OCI-LY7 (cell line): ENCODE measurements around the gene ADD3. TPM values are rescaled to one million over a fixed set of nuclear protein-coding genes. Genes with fewer than 3 reads are reported as not detected.

Source experiments
- BruUV-seq: library from RNA; stranded (reverse); fragments of 400-500 nt; replicated peaks from 2 replicates; lab custom pipeline; 2021; lab: Mats Ljungman, UMichigan
- CTCF ChIA-PET: fragments of 300-600 bp; sonication (Branson Sonifier 250); formaldehyde crosslinking; loops from one replicate; lab custom pipeline; 2022; ENCODE audit warnings: antibody characterized with exemption; ENCODE audit not compliant: unreplicated experiment; lab: Charles Lee
- POLR2A ChIA-PET: fragments of 300-600 bp; sonication (Branson Sonifier 250); formaldehyde crosslinking; loops from one replicate; lab custom pipeline; 2022; ENCODE audit warnings: antibody characterized with exemption; lab: Charles Lee
- DNase-seq: peaks from one replicate; pipeline ENCODE4 v3.0.0-alpha.2; 2015; ENCODE audit warnings: low spot score
- H2AFZ ChIP-seq: fragments of 200-600 bp; sonication (generic), shearing (Covaris generic); 2 replicates; pipeline ENCODE4 v1.6.1; 2014; ENCODE audit warnings: mild to moderate bottlenecking, antibody characterized with exemption, low read length, moderate library complexity
- H3K27ac ChIP-seq: fragments of 200-600 bp; sonication (generic); 2 replicates; pipeline ENCODE4 v1.5.1; 2014; ENCODE audit warnings: mixed run types, low read depth, mild to moderate bottlenecking, moderate library complexity, low read length, inconsistent platforms; ENCODE audit not compliant: poor library complexity, severe bottlenecking
- H3K36me3 ChIP-seq: fragments of 200-600 bp; sonication (generic); 2 replicates; pipeline ENCODE4 v1.6.1; 2014; ENCODE audit warnings: mild to moderate bottlenecking, antibody characterized with exemption, low read length, moderate library complexity, mixed read lengths; ENCODE audit not compliant: insufficient read depth
- H3K4me1 ChIP-seq: fragments of 200-600 bp; sonication (generic); 2 replicates; pipeline ENCODE4 v1.5.1; 2014; ENCODE audit warnings: mild to moderate bottlenecking, low read length; ENCODE audit not compliant: insufficient read depth, poor library complexity, severe bottlenecking
- H3K4me2 ChIP-seq: fragments of 200-600 bp; sonication (generic); 2 replicates; pipeline ENCODE4 v1.6.1; 2014; ENCODE audit warnings: mild to moderate bottlenecking, low read length
- H3K4me3 ChIP-seq: fragments of 200-600 bp; sonication (generic); 2 replicates; pipeline ENCODE4 v1.5.1; 2014; ENCODE audit warnings: mild to moderate bottlenecking, low read depth, low read length; ENCODE audit not compliant: poor library complexity, severe bottlenecking
- H3K79me2 ChIP-seq: fragments of 200-600 bp; sonication (generic); 2 replicates; pipeline ENCODE4 v1.6.1; 2016; ENCODE audit warnings: low read depth, mild to moderate bottlenecking, low read length, moderate library complexity, mixed read lengths; ENCODE audit not compliant: insufficient read depth
- H3K9me2 ChIP-seq: fragments of 200-600 bp; sonication (generic); 2 replicates; pipeline ENCODE4 v1.6.1; 2016; ENCODE audit warnings: mild to moderate bottlenecking, low read length, mixed read lengths; ENCODE audit not compliant: insufficient read depth
- H3K9me3 ChIP-seq: fragments of 200-600 bp; sonication (generic); 2 replicates; pipeline ENCODE4 v1.6.1; 2014; ENCODE audit warnings: mild to moderate bottlenecking, mixed run types, low read length, mixed read lengths
- H4K20me1 ChIP-seq: fragments of 200-600 bp; sonication (generic); 2 replicates; pipeline ENCODE4 v1.6.1; 2014; ENCODE audit warnings: mild to moderate bottlenecking, antibody characterized with exemption, low read length, moderate library complexity, mixed read lengths; ENCODE audit not compliant: insufficient read depth
- EZH2phosphoT487 ChIP-seq: fragments of 200-600 bp; sonication (generic); IDR thresholded peaks from 2 replicates; pipeline ENCODE4 v1.6.1; 2018; ENCODE audit warnings: low read depth, borderline replicate concordance, mild to moderate bottlenecking, mixed run types, antibody characterized with exemption, low read length, moderate library complexity, mixed read lengths
- intact Hi-C: fragments of 100-400 bp; cut with micrococcal nuclease; formaldehyde crosslinking; loops from one replicate; pipeline ENCODE4 v1.10.0; 2022; ENCODE audit not compliant: unreplicated experiment
- total RNA-seq, 2 experiments: library from RNA; depleted of rRNA in 1 of 2; stranded (reverse); fragments of >200 nt in 1 of 2; shearing (Covaris generic) in 1 of 2; gene quantifications; 2 replicates each; pipeline ENCODE4 v1.2.3, GENCODE V29; 2014 to 2022
- TF ChIP-seq, protein P1 (sequence below): fragments of 200-600 bp; sonication (generic); conservative IDR thresholded peaks from 2 replicates; pipeline ENCODE4 v1.5.1; 2014; ENCODE audit warnings: mild to moderate bottlenecking, antibody characterized with exemption, low read length, moderate library complexity, mixed read lengths

The ADD3 gene
- total RNA-seq, 2 experiments from 2014 or later, result 75.8 to 89.7 TPM

DNA sequence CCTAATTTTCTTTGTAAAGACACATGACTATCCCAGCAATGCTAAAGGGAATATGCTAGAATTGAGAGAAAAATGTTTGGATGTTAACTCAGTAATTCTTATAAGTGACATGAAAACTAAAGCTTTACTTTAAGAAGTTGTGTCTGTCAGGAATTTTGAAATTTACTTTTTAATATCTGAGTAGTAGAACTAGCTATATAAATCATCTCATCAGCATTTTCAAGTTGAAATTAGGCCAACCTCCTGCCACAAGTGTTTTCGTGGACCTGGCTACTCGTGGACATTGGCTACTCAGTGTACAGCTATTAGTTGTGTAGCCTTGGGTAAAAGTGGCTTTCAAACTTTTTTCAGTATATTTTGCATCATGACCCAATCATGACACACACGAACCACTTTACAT lies 70.5 kb downstream of the ADD3 start:
- Histone ChIP-seq H3K9me3 (no peaks in the 10 kb centered on the region), H3K4me2 (0 out of 2 replicates have a peak overlapping the region, but pooled peaks have one; percentile 61), H4K20me1 (no peaks in the 10 kb centered on the region), H3K4me3 (no peak overlapping the region), H3K27ac (no peak overlapping the region), H3K79me2 (peaks cover 33% of the 10 kb centered on the region), H3K36me3 (no peaks in the 10 kb centered on the region), H3K4me1 (peaks cover 58% of the 10 kb centered on the region), H2AFZ (no peak overlapping the region), H3K9me2 (no peaks in the 10 kb centered on the region)
- intact Hi-C loops, result no loop called here
- BruUV-seq, result no TSS peak
- POLR2A ChIA-PET, result interaction anchor here (0.5 to 2.9 kb wide), 12 partner anchors 10 to 71 kb away, joined by 3 to 26 read pairs (median 4); partner anchors contain the start of gene ADD3
- no peak for DNase-seq
- TF ChIP-seq EZH2phosphoT487, result no peak
- TF ChIP-seq, protein P1, sequence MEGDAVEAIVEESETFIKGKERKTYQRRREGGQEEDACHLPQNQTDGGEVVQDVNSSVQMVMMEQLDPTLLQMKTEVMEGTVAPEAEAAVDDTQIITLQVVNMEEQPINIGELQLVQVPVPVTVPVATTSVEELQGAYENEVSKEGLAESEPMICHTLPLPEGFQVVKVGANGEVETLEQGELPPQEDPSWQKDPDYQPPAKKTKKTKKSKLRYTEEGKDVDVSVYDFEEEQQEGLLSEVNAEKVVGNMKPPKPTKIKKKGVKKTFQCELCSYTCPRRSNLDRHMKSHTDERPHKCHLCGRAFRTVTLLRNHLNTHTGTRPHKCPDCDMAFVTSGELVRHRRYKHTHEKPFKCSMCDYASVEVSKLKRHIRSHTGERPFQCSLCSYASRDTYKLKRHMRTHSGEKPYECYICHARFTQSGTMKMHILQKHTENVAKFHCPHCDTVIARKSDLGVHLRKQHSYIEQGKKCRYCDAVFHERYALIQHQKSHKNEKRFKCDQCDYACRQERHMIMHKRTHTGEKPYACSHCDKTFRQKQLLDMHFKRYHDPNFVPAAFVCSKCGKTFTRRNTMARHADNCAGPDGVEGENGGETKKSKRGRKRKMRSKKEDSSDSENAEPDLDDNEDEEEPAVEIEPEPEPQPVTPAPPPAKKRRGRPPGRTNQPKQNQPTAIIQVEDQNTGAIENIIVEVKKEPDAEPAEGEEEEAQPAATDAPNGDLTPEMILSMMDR, result no peak
- CTCF ChIA-PET, result no interaction called here

DNA sequence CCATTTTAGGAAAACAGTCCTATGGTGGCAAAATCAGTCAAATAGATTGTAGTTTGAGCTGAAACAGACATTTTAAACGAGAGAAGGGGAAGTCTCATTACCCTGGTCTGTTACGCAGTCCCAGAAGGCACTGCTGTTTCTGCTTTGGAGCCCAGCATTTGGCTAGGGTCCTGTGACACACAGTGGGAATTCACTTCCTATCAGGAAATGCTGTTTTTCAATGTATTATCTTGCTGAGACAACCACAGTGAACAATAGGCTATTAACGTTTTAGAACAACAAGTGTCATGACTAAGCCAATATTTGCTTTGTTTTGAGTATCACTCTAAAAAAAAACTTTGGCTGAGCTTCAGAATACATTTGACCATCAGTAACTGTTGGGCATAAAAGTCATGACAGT lies 74.1 kb downstream of the ADD3 start:
- no peaks in the 10 kb centered on the region for H3K9me2 ChIP-seq
- H3K4me2 ChIP-seq, result no peak overlapping the region
- H3K9me3 ChIP-seq, result no peaks in the 10 kb centered on the region
- no peak overlapping the region for H3K27ac ChIP-seq
- peaks cover 22% of the 10 kb centered on the region for H3K4me1 ChIP-seq
- ChIA-PET CTCF (no interaction called here), POLR2A (interaction anchor here (0.5 to 2.0 kb wide), 5 partner anchors 10 to 691 kb away, joined by 3 to 6 read pairs (median 4); no protein-coding TSS in a partner anchor)
- H4K20me1 ChIP-seq, result no peaks in the 10 kb centered on the region
- H3K79me2 ChIP-seq, result peaks cover 19% of the 10 kb centered on the region; the same call in 1 of the 2 replicates
- DNase-seq, result no peak
- no peaks in the 10 kb centered on the region for H3K36me3 ChIP-seq
- TF ChIP-seq EZH2phosphoT487, result no peak
- TF ChIP-seq, protein P1, result no peak
- H3K4me3 ChIP-seq, result no peak overlapping the region
- no peak overlapping the region for H2AFZ ChIP-seq
- no TSS peak for BruUV-seq
- intact Hi-C loops, result no loop called here

DNA sequence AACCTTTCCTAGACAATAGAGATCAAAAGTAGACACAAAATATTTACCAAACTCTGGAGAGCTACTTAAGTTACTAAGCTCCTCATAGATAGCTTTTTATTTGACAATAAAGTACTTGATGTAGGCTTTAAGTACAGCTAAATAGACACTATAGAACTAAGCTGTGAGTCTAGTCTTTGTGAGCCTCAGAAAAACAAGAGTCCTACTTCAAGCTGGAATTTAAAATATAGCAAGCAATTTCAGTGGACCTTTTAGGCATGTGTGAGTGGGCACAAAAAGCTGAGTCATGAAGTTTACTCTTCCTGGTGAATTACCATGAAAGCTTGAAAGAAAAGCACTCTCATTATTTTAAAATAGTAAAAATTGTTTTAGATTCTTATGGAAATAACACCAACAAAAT lies 76.1 kb downstream of the ADD3 start:
- no peak overlapping the region for H3K4me2 ChIP-seq
- H3K4me3 ChIP-seq, result no peak overlapping the region
- no TSS peak for BruUV-seq
- H3K9me3 ChIP-seq, result no peaks in the 10 kb centered on the region
- peaks cover 7% of the 10 kb centered on the region; the same call in 1 of the 2 replicates for H3K79me2 ChIP-seq
- no peaks in the 10 kb centered on the region for H3K36me3 ChIP-seq
- ChIA-PET POLR2A (interaction anchor here (0.6 to 1.6 kb wide), 6 partner anchors 9 to 28 kb away, joined by 3 to 7 read pairs (median 4); no protein-coding TSS in a partner anchor), CTCF (interaction anchor here (0.7 kb wide), 1 partner anchor 30 kb away, joined by 3 read pairs; no protein-coding TSS in a partner anchor)
- no peak overlapping the region for H3K27ac ChIP-seq
- no peak overlapping the region for H2AFZ ChIP-seq
- intact Hi-C loops, result no loop called here
- no peaks in the 10 kb centered on the region for H4K20me1 ChIP-seq
- TF ChIP-seq EZH2phosphoT487, result no peak
- TF ChIP-seq, protein P1, result no peak
- no peak for DNase-seq
- peaks cover 9% of the 10 kb centered on the region for H3K4me1 ChIP-seq
- no peaks in the 10 kb centered on the region for H3K9me2 ChIP-seq
